A549 (cell line): ENCODE data around the gene RTN4RL2. TPM values are rescaled to one million over a fixed set of nuclear protein-coding genes. Genes with fewer than 3 reads are reported as not detected.

Source experiments
- ATAC-seq, 2 experiments: fragments of 200-7000 bp in 1 of 2; fragments of >200 bp in 1 of 2; cut with Nextera tagmentation in 1 of 2; cut with Tn5 transposase in 1 of 2; 3 replicates each; pipeline versions ENCODE4 v1.8.0 to v1.9.1; 2018 to 2020; ENCODE audit warnings: mild to moderate bottlenecking in 1 of 2, moderate library complexity in 1 of 2
- CTCF ChIA-PET: fragments of 300-600 bp; sonication (Branson Sonifier 250); formaldehyde crosslinking; extraction: SDS; loops from one replicate; lab custom pipeline; 2021; ENCODE audit warnings: antibody characterized with exemption, inconsistent platforms; lab: Yijun Ruan, JAX
- POLR2A ChIA-PET: fragments of 350-600 bp; formaldehyde crosslinking; extraction: SDS; loops from one replicate; lab custom pipeline; 2021; ENCODE audit warnings: antibody characterized with exemption, inconsistent platforms; lab: Yijun Ruan, JAX
- DNase-seq, 2 experiments: peaks; one replicate each; pipeline versions ENCODE4 v3.0.0 to v3.0.0-alpha.2; 2011 to 2016; ENCODE audit warnings: low read depth in 1 of 2, low spot score in 1 of 2
- FAIRE-seq: peaks from 2 replicates; lab custom pipeline; 2011; peaks lifted over from hg19 to GRCh38; lab: Jason Lieb, UNC
- H3K27ac ChIP-seq, 2 experiments: fragments of >200 bp; sonication (Bioruptor Twin); formaldehyde crosslinking; 3 replicates each; pipeline ENCODE4 v1.5.1; 2016 to 2017
- H3K4me1 ChIP-seq: fragments of >200 bp; sonication (Bioruptor Twin); formaldehyde crosslinking; 3 replicates; pipeline ENCODE4 v1.6.1; 2016
- H3K4me2 ChIP-seq: fragments of >200 bp; sonication (Bioruptor Twin); formaldehyde crosslinking; 3 replicates; pipeline ENCODE4 v1.6.1; 2016
- H3K4me3 ChIP-seq: fragments of >200 bp; sonication (Bioruptor Twin); formaldehyde crosslinking; 3 replicates; pipeline ENCODE4 v1.5.1; 2016
- H3K9me3 ChIP-seq: fragments of >200 bp; sonication (Bioruptor Twin); formaldehyde crosslinking; 3 replicates; pipeline ENCODE4 v1.6.1; 2016
- CEBPB ChIP-seq, 2 experiments: fragments of >200 bp in 1 of 2; sonication (Bioruptor Twin) in 1 of 2; formaldehyde crosslinking in 1 of 2; IDR thresholded peaks; 2 replicates each; pipeline ENCODE4 v1.6.1; 2012 to 2016
- CTCF ChIP-seq: fragments of >200 bp; sonication (Bioruptor Twin); formaldehyde crosslinking; IDR thresholded peaks from 3 replicates; pipeline ENCODE4 v1.5.1; 2016
- EHMT2 ChIP-seq: fragments of 200-600 bp; sonication (generic); IDR thresholded peaks from 2 replicates; pipeline ENCODE4 v1.6.1; 2016; ENCODE audit warnings: antibody characterized with exemption, low read depth, mild to moderate bottlenecking, moderate library complexity
- EP300 ChIP-seq, 2 experiments: fragments of >200 bp; sonication (Bioruptor Twin); formaldehyde crosslinking; IDR thresholded peaks; 2 replicates in 1 of 2; 3 replicates in 1 of 2; pipeline ENCODE4 v1.6.1; 2016 to 2017
- GATA3 ChIP-seq: IDR thresholded peaks from 2 replicates; pipeline ENCODE4 v1.6.1; 2012; ENCODE audit warnings: borderline replicate concordance
- HOXB13 ChIP-seq: fragments of 250-450 bp; sonication (Bioruptor Pico); IDR thresholded peaks from 2 replicates; pipeline ENCODE4 v1.5.0; 2020; ENCODE audit warnings: low read depth, mild to moderate bottlenecking, moderate library complexity
- NFE2L2 ChIP-seq: fragments of 150-350 bp; conservative IDR thresholded peaks from 2 replicates; pipeline ENCODE4 v1.6.1; 2014; ENCODE audit warnings: low read length
- NR3C1 ChIP-seq: fragments of >200 bp; sonication (Bioruptor Twin); formaldehyde crosslinking; IDR thresholded peaks from 3 replicates; pipeline ENCODE4 v1.6.1; 2017
- RAD21 ChIP-seq, 2 experiments: fragments of >200 bp in 1 of 2; sonication (Bioruptor Twin) in 1 of 2; formaldehyde crosslinking in 1 of 2; IDR thresholded peaks in 1 of 2; conservative IDR thresholded peaks in 1 of 2; 2 replicates in 1 of 2; 3 replicates in 1 of 2; pipeline ENCODE4 v1.6.1; 2012 to 2018; ENCODE audit warnings: inconsistent platforms in 1 of 2
- RARB ChIP-seq: fragments of 250-450 bp; sonication (Bioruptor Pico); IDR thresholded peaks from 2 replicates; pipeline ENCODE4 v1.8.0; 2021; ENCODE audit warnings: mild to moderate bottlenecking, moderate library complexity
- REST ChIP-seq: fragments of 200-600 bp; sonication (generic); IDR thresholded peaks from 2 replicates; pipeline ENCODE4 v1.6.1; 2016; ENCODE audit warnings: antibody characterized with exemption, mild to moderate bottlenecking, moderate library complexity
- RFX5 ChIP-seq: fragments of 450-650 bp; IDR thresholded peaks from 2 replicates; pipeline ENCODE4 v1.7.1; 2014; ENCODE audit warnings: antibody characterized with exemption, mild to moderate bottlenecking, moderate library complexity
- SMC3 ChIP-seq: fragments of >200 bp; sonication (Bioruptor Twin); formaldehyde crosslinking; IDR thresholded peaks from 3 replicates; pipeline ENCODE4 v1.6.1; 2018; ENCODE audit warnings: inconsistent platforms
- TP53 ChIP-seq: fragments of 250-450 bp; sonication (Bioruptor Pico); IDR thresholded peaks from 2 replicates; pipeline ENCODE4 v1.5.0; 2021; ENCODE audit warnings: mild to moderate bottlenecking, moderate library complexity
- USF2 ChIP-seq: fragments of 450-650 bp; IDR thresholded peaks from 2 replicates; pipeline ENCODE4 v1.6.1; 2014; ENCODE audit warnings: antibody characterized with exemption
- ZFP36 ChIP-seq: fragments of 450-650 bp; IDR thresholded peaks from 2 replicates; pipeline ENCODE4 v1.6.1; 2014; ENCODE audit warnings: borderline replicate concordance; ENCODE audit not compliant: partially characterized antibody
- ZNF302 ChIP-seq: fragments of 250-450 bp; sonication (Bioruptor Pico); IDR thresholded peaks from 2 replicates; pipeline ENCODE4 v1.9.0; 2021; ENCODE audit warnings: inconsistent platforms, mild to moderate bottlenecking, moderate library complexity
- WGBS: methylation state at CpG from one replicate; pipeline ENCODE4 v1.1.6; 2017; ENCODE audit errors: missing lambda C conversion rate; 5-methylcytosine and 5-hydroxymethylcytosine counted together
- polyA plus RNA-seq, 4 experiments: library from polyadenylated mRNA; depleted of rRNA in 3 of 4; stranded (reverse); fragments of >200 nt; fragmentation: RNase III in 1 of 4; extraction: RNeasy Plus Mini Kit Qiagen cat#74134 plus additional on column Dnase treatment in 1 of 4; gene quantifications; 2 replicates in 3 of 4; 3 replicates in 1 of 4; pipeline ENCODE4 v1.2.3, GENCODE V29; 2011 to 2017

Gene RTN4RL2
- polyA plus RNA-seq, 2 of the 4 experiments (the other 2 are of a cell fraction), result 9.2 to 23.7 TPM

- Histone ChIP-seq H3K4me3 (no peak overlapping the region), H3K27ac (peak overlapping the region; percentile 78 to 86), H3K9me3 (no peaks in the 10 kb centered on the region), H3K4me1 (peaks cover 7% of the 10 kb centered on the region), H3K4me2 (peak overlapping the region; percentile 16; the same call in 1 of the 3 replicates)
- peak; percentile 28 to 84; a peak in 3 of 6 replicates for ATAC-seq
- WGBS, result 82% methylated on average over 14 of the region's 15 CpGs
- ChIA-PET CTCF (interaction anchor here (0.6 to 22.5 kb wide), 37 partner anchors 8 to 1023 kb away, joined by 3 to 299 read pairs (median 4); partner anchors contain the start of genes P2RX3, RTN4RL2, SLC43A1 and SMTNL1), POLR2A (interaction anchor here (1.0 kb wide), 2 partner anchors 27 to 33 kb away, joined by 3 to 5 read pairs; no protein-coding TSS in a partner anchor)
- FAIRE-seq, result no peak
- TF ChIP-seq EP300 (IDR thresholded peaks at IDR 0.05) (no peak), ZFP36 (no peak), NFE2L2 (no peak), CEBPB (IDR thresholded peaks at IDR 0.05) (0 out of 4 replicates have a peak, but pooled peaks of 1 of the 2 experiments have one; percentile 20), CTCF (peak; percentile 71), GATA3 (no peak), ZNF302 (CRISPR knock-in tag) (no peak), NR3C1 (no peak), RAD21 (conservative IDR thresholded peaks at IDR 0.05 in 1 of 2, IDR thresholded peaks at IDR 0.05 in 1 of 2) (peak; percentile 59 to 66), USF2 (no peak), REST (no peak), RFX5 (no peak), EHMT2 (no peak), HOXB13 (CRISPR knock-in tag) (no peak), RARB (CRISPR knock-in tag) (no peak), TP53 (CRISPR knock-in tag) (no peak), SMC3 (peak; percentile 75)
- peak in 1 of 2 experiments; percentile 73 for DNase-seq
These were observed 33.5 kb downstream of the RTN4RL2 start for GRCh38 chr11:57493507-57494503.
